Measurements from ENCODE around the gene EPS8L3.

GRCh38 chr1:109716121-109716520 lies 47.6 kb downstream of the EPS8L3 start:
- TF ChIP-seq RFX5 (IDR thresholded peaks at IDR 0.05; ENCODE audit: low read length) (no peak), JUND (IDR thresholded peaks at IDR 0.05) (no peak), EZH2phosphoT487 (IDR thresholded peaks at IDR 0.05; ENCODE audit: borderline replicate concordance, low read depth) (no peak), MAX (IDR thresholded peaks at IDR 0.05; ENCODE audit: low read depth) (no peak), NFIC (IDR thresholded peaks at IDR 0.05; ENCODE audit: borderline replicate concordance) (no peak), MXI1 (IDR thresholded peaks at IDR 0.05; ENCODE audit: low read depth, low read length) (no peak), SIN3A (IDR thresholded peaks at IDR 0.05; ENCODE audit: borderline replicate concordance, low read depth, low read length) (no peak), TEAD4 (IDR thresholded peaks at IDR 0.05; ENCODE audit: borderline replicate concordance, insufficient read depth) (no peak), CHD2 (IDR thresholded peaks at IDR 0.05; ENCODE audit: low read length, partially characterized antibody) (no peak), REST (IDR thresholded peaks at IDR 0.05; ENCODE audit: low read depth, low read length) (no peak), PBX3 (IDR thresholded peaks at IDR 0.05) (no peak)
- TF ChIP-seq, protein P1, sequence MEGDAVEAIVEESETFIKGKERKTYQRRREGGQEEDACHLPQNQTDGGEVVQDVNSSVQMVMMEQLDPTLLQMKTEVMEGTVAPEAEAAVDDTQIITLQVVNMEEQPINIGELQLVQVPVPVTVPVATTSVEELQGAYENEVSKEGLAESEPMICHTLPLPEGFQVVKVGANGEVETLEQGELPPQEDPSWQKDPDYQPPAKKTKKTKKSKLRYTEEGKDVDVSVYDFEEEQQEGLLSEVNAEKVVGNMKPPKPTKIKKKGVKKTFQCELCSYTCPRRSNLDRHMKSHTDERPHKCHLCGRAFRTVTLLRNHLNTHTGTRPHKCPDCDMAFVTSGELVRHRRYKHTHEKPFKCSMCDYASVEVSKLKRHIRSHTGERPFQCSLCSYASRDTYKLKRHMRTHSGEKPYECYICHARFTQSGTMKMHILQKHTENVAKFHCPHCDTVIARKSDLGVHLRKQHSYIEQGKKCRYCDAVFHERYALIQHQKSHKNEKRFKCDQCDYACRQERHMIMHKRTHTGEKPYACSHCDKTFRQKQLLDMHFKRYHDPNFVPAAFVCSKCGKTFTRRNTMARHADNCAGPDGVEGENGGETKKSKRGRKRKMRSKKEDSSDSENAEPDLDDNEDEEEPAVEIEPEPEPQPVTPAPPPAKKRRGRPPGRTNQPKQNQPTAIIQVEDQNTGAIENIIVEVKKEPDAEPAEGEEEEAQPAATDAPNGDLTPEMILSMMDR (IDR thresholded peaks at IDR 0.05): no peak
